CD4-positive, CD25-positive, alpha-beta regulatory T cell (primary cell): ENCODE measurements around the gene TMEM132C. TPM values are rescaled to one million over a fixed set of nuclear protein-coding genes. Genes with fewer than 3 reads are reported as not detected.
A peak's percentile ranks its signal among the peaks of the same experiment; 100 is the strongest.

Source experiments
- ATAC-seq, 2 donors: fragments of 150-1000 bp; cut with Tn5 transposase; one replicate each; pipeline ENCODE4 v1.10.0; 2021; ENCODE audit warnings: low read depth in 2 of 2, moderate number of reproducible peaks in 2 of 2, moderate library complexity in 1 of 2
- DNase-seq, 3 donors: peaks; one replicate each; pipeline versions ENCODE4 v3.0.0 to v3.0.0-alpha.2; 2012 to 2022; ENCODE audit warnings: mixed read lengths in 1 of 3
- H3K27ac ChIP-seq: one replicate; pipeline ENCODE4 v1.7.0; 2013; ENCODE audit warnings: mild to moderate bottlenecking, low read length; ENCODE audit not compliant: insufficient read depth, poor library complexity, severe bottlenecking
- H3K27me3 ChIP-seq: one replicate; pipeline ENCODE4 v1.7.0; 2013; ENCODE audit warnings: low read length; ENCODE audit not compliant: control insufficient read depth, insufficient read depth
- H3K36me3 ChIP-seq: one replicate; pipeline ENCODE4 v1.7.0; 2013; ENCODE audit warnings: mild to moderate bottlenecking, low read length, moderate library complexity; ENCODE audit not compliant: control insufficient read depth, insufficient read depth
- H3K4me1 ChIP-seq: 2 replicates; pipeline ENCODE4 v1.7.0; 2013; ENCODE audit warnings: mild to moderate bottlenecking, low read length; ENCODE audit not compliant: insufficient read depth, control insufficient read depth, poor library complexity, severe bottlenecking
- H3K4me3 ChIP-seq: one replicate; pipeline ENCODE4 v1.7.0; 2013; ENCODE audit warnings: low read depth, mild to moderate bottlenecking, low read length, moderate library complexity
- H3K9me3 ChIP-seq, 2 experiments: 1 replicate in 1 of 2; 2 replicates in 1 of 2; pipeline ENCODE4 v1.7.0; 2013; ENCODE audit warnings: low read length in 2 of 2, mild to moderate bottlenecking in 1 of 2, moderate library complexity in 1 of 2; ENCODE audit not compliant: control insufficient read depth in 2 of 2
- H3K27ac Mint-ChIP-seq, 3 donors: one replicate each; pipeline ENCODE4 v1.8.0; 2020 to 2022; ENCODE audit warnings: mild to moderate bottlenecking in 3 of 3, mixed read lengths in 3 of 3, moderate library complexity in 2 of 3
- H3K27me3 Mint-ChIP-seq: one replicate; pipeline ENCODE4 v1.8.0; 2022; ENCODE audit warnings: mild to moderate bottlenecking, mixed read lengths
- H3K36me3 Mint-ChIP-seq: one replicate; pipeline ENCODE4 v1.8.0; 2020; ENCODE audit warnings: mixed read lengths
- H3K4me1 Mint-ChIP-seq, 4 donors: one replicate each; pipeline ENCODE4 v1.8.0; 2020 to 2022; ENCODE audit warnings: mixed read lengths in 4 of 4, mild to moderate bottlenecking in 1 of 4
- H3K4me3 Mint-ChIP-seq, 4 donors: one replicate each; pipeline ENCODE4 v1.8.0; 2020 to 2022; ENCODE audit warnings: mild to moderate bottlenecking in 4 of 4, mixed read lengths in 4 of 4, moderate library complexity in 3 of 4
- H3K9me3 Mint-ChIP-seq, 7 donors: one replicate each; pipeline ENCODE4 v1.8.0; 2020 to 2022; ENCODE audit warnings: mixed read lengths in 7 of 7, mild to moderate bottlenecking in 3 of 7, moderate library complexity in 2 of 7
- polyA plus RNA-seq, 4 donors: library from polyadenylated mRNA; unstranded; fragments of 300-500 nt; fragmentation: Illumina TruSeq; gene quantifications; one replicate each; pipeline ENCODE4 v1.2.3, GENCODE V29; 2021
- total RNA-seq: library from RNA; stranded (reverse); gene quantifications from one replicate; pipeline ENCODE4 v1.2.3, GENCODE V29; 2022

TMEM132C gene
- total and polyA plus RNA-seq, 5 donors from 2014 or later, result 0.06 TPM; not detected in 4

DNA sequence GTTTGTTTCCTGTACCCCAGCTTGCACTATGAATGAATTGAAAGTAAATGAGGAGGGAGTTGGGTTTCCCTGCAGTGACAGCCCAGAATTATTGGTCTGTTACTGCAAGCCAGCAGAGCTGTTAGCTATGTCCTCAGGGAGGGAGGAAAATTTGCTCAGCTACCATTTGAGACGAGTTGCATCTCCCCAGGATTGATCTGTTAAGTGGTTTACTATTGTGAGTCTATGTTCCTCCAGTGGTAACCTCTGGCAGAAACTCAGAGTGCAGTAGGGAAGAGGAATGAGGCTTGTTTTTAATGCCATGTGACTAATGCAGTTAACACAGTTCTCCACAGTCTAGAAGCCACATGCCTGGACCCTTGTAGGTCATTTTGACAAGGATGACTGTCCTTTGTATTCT, 382.9 kb downstream of the TMEM132C start:
- Histone ChIP-seq H3K27ac (no peak overlapping the region), H3K36me3 (no peaks in the 10 kb centered on the region), H3K4me3 (no peak overlapping the region), H3K9me3 (no peaks in the 10 kb centered on the region), H3K27me3 (no peaks in the 10 kb centered on the region), H3K4me1 (no peaks in the 10 kb centered on the region)
- H3K4me1 Mint-ChIP-seq, result no peaks in the 10 kb centered on the region
- no peaks in the 10 kb centered on the region for H3K36me3 Mint-ChIP-seq
- H3K4me3 Mint-ChIP-seq, result no peak overlapping the region
- ATAC-seq (no peak), DNase-seq (no peak)
- peaks cover 0 to 21% (median 12%) of the 10 kb centered on the region in 7 donors for H3K9me3 Mint-ChIP-seq
- H3K27ac Mint-ChIP-seq, result no peak overlapping the region
- no peaks in the 10 kb centered on the region for H3K27me3 Mint-ChIP-seq

DNA sequence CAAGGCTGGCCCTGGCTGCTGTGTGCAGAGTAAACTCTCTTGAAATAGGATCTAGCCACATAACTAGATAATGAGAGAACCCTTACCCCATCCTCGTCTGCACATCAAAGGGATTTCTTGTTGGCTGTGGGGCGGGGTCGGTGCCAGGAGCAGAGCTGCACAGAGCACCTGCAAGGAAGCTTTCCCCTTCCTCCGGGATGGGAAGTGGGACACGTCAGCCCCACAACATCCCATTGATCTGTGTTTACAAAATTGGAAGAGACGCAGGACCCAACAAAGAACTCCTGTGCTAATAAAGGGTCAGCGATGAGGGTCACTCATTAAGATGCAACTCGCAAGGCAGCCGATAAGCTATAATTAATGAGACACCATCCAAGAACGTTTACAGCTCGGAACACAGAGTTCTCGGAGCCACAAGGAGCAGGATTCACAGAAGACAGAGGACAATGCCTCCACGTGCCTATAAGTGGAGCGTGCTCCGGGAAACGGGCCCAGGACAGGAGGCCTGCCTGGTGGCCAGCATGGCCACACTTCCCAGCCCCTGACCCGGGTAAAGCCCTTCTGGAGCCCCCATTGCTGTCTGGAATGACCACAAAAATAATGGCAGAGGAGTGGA, 385.3 kb downstream of the TMEM132C start:
- peaks cover 0 to 13% (median 11%) of the 10 kb centered on the region in 7 donors for H3K9me3 Mint-ChIP-seq
- Histone ChIP-seq H3K4me1 (no peaks in the 10 kb centered on the region), H3K4me3 (no peak overlapping the region), H3K27ac (no peak overlapping the region), H3K27me3 (no peaks in the 10 kb centered on the region), H3K9me3 (no peaks in the 10 kb centered on the region), H3K36me3 (no peaks in the 10 kb centered on the region)
- H3K36me3 Mint-ChIP-seq, result no peaks in the 10 kb centered on the region
- DNase-seq, result no peak
- no peak overlapping the region for H3K4me3 Mint-ChIP-seq
- ATAC-seq, result no peak
- H3K27ac Mint-ChIP-seq, result no peak overlapping the region
- H3K4me1 Mint-ChIP-seq, result peaks cover 0 to 1% (median 0%) of the 10 kb centered on the region in 4 donors
- H3K27me3 Mint-ChIP-seq, result no peaks in the 10 kb centered on the region

DNA sequence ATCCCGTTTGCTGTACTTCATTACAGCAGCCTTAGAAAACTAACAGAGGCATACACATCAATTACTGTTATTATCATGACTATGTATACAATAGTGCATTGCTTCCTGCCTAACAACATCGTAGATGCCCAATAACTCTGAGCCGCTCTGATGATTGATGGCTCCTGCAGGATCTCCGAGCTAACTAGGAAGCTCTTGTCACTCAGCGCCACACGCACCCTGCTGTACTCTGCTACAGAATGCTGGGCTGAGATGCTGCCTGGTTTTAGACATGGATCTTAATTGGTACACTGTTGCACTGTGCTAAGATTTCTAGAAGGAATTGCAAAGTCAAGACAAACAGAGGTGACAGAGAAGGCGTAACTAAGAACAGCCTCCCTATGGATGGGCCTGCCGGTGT, 387.5 kb downstream of the TMEM132C start:
- no peak for ATAC-seq
- H3K9me3 Mint-ChIP-seq, result peaks cover 0 to 6% (median 2%) of the 10 kb centered on the region in 7 donors

DNA sequence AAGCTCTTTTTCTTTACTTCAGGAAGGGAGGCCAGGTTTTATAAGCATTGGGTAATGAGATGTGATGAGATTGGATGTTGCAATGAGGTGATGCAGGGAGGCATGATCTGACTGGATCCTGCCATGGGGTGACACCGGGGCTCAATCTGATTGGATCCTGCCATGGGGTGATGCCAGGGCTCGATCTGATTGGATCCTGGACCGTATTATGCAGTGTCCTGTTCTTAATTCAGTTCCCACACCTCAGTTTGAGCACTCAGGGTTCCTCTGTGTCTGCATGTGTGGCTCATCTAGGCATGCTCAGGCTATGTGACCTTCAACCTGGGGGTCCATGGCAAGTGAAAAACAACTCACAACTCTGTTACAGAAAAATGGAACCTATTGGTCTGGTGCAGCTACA, 390.4 kb downstream of the TMEM132C start:
- Mint-ChIP-seq H3K4me1 (peaks cover 0 to 1% (median 0%) of the 10 kb centered on the region in 4 donors), H3K36me3 (no peaks in the 10 kb centered on the region), H3K27ac (no peak overlapping the region), H3K4me3 (peak overlapping the region in 1 of 4 donors; percentile 48), H3K27me3 (no peaks in the 10 kb centered on the region), H3K9me3 (peaks cover 0 to 6% (median 0%) of the 10 kb centered on the region in 7 donors)
- ATAC-seq, result no peak
- Histone ChIP-seq H3K27ac (no peak overlapping the region), H3K36me3 (no peaks in the 10 kb centered on the region), H3K27me3 (no peaks in the 10 kb centered on the region), H3K4me1 (no peaks in the 10 kb centered on the region), H3K9me3 (no peaks in the 10 kb centered on the region), H3K4me3 (no peak overlapping the region)
- DNase-seq, result no peak

More for the DNA sequence above, 387.5 kb downstream of the TMEM132C start:
- H3K4me1 ChIP-seq, result no peaks in the 10 kb centered on the region
- H3K4me3 Mint-ChIP-seq, result no peak overlapping the region
- H3K27me3 Mint-ChIP-seq, result no peaks in the 10 kb centered on the region
- H3K4me3 ChIP-seq, result no peak overlapping the region
- DNase-seq, result no peak
- no peaks in the 10 kb centered on the region for H3K36me3 Mint-ChIP-seq
- H3K36me3 ChIP-seq, result no peaks in the 10 kb centered on the region
- no peaks in the 10 kb centered on the region for H3K27me3 ChIP-seq
- H3K27ac Mint-ChIP-seq, result no peak overlapping the region
- H3K27ac ChIP-seq, result no peak overlapping the region
- no peaks in the 10 kb centered on the region for H3K9me3 ChIP-seq
- H3K4me1 Mint-ChIP-seq, result peaks cover 0 to 1% (median 0%) of the 10 kb centered on the region in 4 donors

DNA sequence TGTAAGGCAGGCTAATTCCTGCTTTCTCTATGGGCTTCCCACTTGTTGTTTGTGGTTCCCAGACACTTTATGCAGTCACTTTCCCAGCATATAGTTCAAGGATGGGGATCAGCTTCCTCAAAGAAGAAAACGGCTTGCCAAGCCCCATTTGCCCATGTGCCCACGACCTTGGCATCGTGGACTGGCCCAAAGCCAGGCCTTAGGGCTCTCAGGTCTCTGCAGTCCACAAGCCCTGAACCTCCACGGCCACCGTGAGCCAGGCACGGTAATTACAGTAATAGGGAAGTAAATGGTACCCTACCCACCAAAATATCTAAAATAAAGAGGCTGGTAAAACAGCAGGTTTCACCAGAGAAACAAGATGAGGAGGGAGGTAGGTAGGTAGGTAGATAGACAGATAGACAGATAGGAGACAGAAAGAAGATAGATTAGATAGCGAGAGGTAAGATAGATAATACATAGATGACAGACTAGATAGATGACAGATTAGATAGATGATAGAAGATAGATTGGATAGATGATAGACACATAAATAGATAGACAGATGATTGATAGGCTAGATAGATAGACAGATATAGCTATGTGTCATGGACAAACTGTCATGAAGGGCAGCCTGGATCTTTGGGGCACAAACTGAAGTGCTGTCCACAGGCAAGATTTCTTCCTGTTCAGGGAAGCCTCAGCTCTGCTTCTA, 393.7 kb downstream of the TMEM132C start:
- H3K27me3 Mint-ChIP-seq, result no peaks in the 10 kb centered on the region
- H3K4me1 ChIP-seq, result no peaks in the 10 kb centered on the region
- no peak for DNase-seq
- peaks cover 0 to under 1% of the 10 kb centered on the region in 2 experiments for H3K9me3 ChIP-seq
- H3K4me1 Mint-ChIP-seq, result peaks cover 0 to 1% (median 0%) of the 10 kb centered on the region in 4 donors
- no peaks in the 10 kb centered on the region for H3K36me3 ChIP-seq
- no peak overlapping the region for H3K27ac Mint-ChIP-seq
- peaks cover 0 to 5% (median 1%) of the 10 kb centered on the region in 7 donors for H3K9me3 Mint-ChIP-seq
- H3K36me3 Mint-ChIP-seq, result no peaks in the 10 kb centered on the region
- H3K27me3 ChIP-seq, result no peaks in the 10 kb centered on the region
- H3K4me3 Mint-ChIP-seq, result no peak overlapping the region
- no peak for ATAC-seq
- H3K4me3 ChIP-seq, result no peak overlapping the region
- H3K27ac ChIP-seq, result no peak overlapping the region

DNA sequence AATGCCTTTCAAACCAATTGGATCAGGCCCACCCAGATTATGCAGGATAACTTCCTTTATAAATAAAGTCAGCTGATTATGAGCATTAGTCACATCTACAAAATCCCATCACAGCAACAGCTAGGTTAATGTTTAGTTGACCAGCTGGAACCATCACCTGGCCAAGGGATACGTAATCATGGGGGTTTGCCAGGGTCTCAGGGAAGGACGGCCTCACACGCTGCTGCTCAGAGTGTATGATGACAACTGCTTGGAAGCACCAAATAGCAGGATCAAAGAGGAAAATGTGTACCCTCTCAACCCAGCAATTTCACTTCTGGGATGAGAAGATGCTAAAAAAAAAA, 394.2 kb downstream of the TMEM132C start:
- peaks cover 0 to 1% (median 0%) of the 10 kb centered on the region in 4 donors for H3K4me1 Mint-ChIP-seq
- H3K4me1 ChIP-seq, result no peaks in the 10 kb centered on the region

DNA sequence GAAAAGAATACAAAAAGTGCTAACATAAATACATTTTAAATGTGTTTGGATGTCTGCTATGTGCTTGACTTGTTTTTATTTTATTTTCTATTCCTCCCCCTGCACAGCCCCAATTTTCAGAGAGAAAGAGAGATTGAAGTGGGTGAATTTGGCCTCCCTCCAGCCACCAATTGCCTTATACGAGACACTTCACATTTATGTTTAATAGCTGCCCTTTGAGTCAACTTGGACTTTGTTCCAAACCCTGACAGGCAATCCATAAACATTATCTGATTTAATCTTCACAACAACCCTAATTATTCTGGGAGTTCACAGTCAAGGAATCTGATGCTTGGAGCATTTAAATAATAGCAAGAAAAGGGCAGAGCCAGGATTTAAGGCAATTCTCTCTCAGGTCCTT, 395.1 kb downstream of the TMEM132C start:
- H3K4me1 ChIP-seq, result no peaks in the 10 kb centered on the region
- no peak overlapping the region for H3K4me3 Mint-ChIP-seq
- H3K9me3 Mint-ChIP-seq, result peaks cover 0 to 5% (median 2%) of the 10 kb centered on the region in 7 donors
- ATAC-seq (no peak), DNase-seq (no peak)
- no peaks in the 10 kb centered on the region for H3K4me1 Mint-ChIP-seq
- H3K27me3 Mint-ChIP-seq, result no peaks in the 10 kb centered on the region
- H3K27ac ChIP-seq, result no peak overlapping the region
- H3K27ac Mint-ChIP-seq, result no peak overlapping the region
- no peaks in the 10 kb centered on the region for H3K36me3 ChIP-seq
- no peaks in the 10 kb centered on the region for H3K36me3 Mint-ChIP-seq
- no peaks in the 10 kb centered on the region for H3K27me3 ChIP-seq
- H3K9me3 ChIP-seq, result peaks cover 0 to 7% of the 10 kb centered on the region in 2 experiments
- no peak overlapping the region for H3K4me3 ChIP-seq

More for the DNA sequence above, 394.2 kb downstream of the TMEM132C start:
- Histone ChIP-seq H3K9me3 (peaks cover 0 to 6% of the 10 kb centered on the region in 2 experiments), H3K27me3 (no peaks in the 10 kb centered on the region), H3K27ac (no peak overlapping the region), H3K36me3 (no peaks in the 10 kb centered on the region), H3K4me3 (no peak overlapping the region)
- ATAC-seq (no peak), DNase-seq (no peak)
- no peak overlapping the region for H3K4me3 Mint-ChIP-seq
- H3K9me3 Mint-ChIP-seq, result peaks cover 0 to 5% (median 1%) of the 10 kb centered on the region in 7 donors
- H3K27me3 Mint-ChIP-seq, result no peaks in the 10 kb centered on the region
- no peaks in the 10 kb centered on the region for H3K36me3 Mint-ChIP-seq
- no peak overlapping the region for H3K27ac Mint-ChIP-seq

DNA sequence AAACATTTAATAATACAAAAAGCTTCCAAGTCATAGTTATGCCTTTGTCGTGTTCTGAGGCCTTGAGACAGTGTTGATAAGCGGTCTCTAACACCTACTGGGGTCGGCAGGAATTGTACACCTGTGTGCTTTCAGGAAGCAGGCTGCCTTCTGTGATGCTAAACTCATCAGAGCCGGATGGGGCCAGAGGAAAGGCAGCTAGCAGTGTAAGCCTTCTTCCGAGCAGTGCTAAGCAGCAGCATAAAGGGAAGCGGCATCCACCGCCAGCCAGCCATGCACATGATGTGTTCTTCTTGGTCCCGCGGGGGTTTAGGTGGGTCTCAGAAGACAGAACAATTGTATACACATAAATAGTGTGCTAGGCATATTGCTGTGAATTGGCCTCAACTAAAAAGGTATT, 397.5 kb downstream of the TMEM132C start:
- no peaks in the 10 kb centered on the region for H3K36me3 Mint-ChIP-seq
- H3K9me3 Mint-ChIP-seq, result peaks cover 0 to 5% (median 0%) of the 10 kb centered on the region in 7 donors
- no peaks in the 10 kb centered on the region for H3K27me3 Mint-ChIP-seq
- H3K27ac Mint-ChIP-seq, result no peak overlapping the region
- Histone ChIP-seq H3K27me3 (no peaks in the 10 kb centered on the region), H3K36me3 (no peaks in the 10 kb centered on the region), H3K9me3 (peaks cover 0 to 7% of the 10 kb centered on the region in 2 experiments), H3K27ac (no peak overlapping the region), H3K4me1 (no peaks in the 10 kb centered on the region), H3K4me3 (no peak overlapping the region)
- H3K4me3 Mint-ChIP-seq, result no peak overlapping the region
- DNase-seq (no peak), ATAC-seq (no peak)
- no peaks in the 10 kb centered on the region for H3K4me1 Mint-ChIP-seq
